GM12892 (cell line): ENCODE measurements around the gene SP1.
A peak's percentile ranks its signal among the peaks of the same experiment; 100 is the strongest.

Source experiments
- POLR2A ChIP-seq: IDR thresholded peaks from 2 replicates; pipeline ENCODE4 v1.6.1; 2011; ENCODE audit warnings: low read depth, low read length, control low read depth
- TAF1 ChIP-seq: IDR thresholded peaks from 2 replicates; pipeline ENCODE4 v1.6.1; 2011; ENCODE audit warnings: low read depth, mild to moderate bottlenecking, control low read depth, low read length, borderline replicate concordance

DNA sequence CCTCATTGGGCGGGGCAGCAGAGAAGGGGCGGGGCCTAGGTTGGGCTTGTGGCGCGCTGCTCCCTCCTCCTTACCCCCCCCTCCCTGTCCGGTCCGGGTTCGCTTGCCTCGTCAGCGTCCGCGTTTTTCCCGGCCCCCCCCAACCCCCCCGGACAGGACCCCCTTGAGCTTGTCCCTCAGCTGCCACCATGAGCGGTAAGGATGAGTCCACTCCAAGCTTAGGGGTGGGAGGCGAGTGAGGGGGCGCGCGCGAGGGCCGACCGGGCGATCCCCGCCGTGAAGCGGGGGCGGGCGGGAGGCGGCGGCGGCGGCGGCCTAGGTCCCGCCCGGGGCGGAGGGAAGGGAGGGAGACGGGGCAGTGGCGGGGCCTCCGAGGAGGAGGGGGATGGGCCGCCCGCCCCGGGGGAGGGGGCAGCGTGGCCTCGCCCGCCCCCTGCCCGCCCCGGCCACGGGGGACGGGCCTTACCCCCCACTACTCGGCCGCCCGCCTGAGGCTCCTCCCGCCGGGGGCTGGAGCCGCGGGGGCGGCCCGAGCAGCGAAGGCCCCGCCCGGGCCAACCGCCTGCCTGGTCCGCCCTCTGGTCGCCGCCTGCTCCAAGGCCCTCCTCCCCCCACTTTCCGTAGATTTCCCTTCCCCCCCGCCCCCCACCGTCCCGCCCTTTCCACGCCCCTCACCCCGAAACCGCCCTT is at the start of gene SP1:
- peak; percentile 35; the same call in 1 of the 2 replicates for TF ChIP-seq TAF1
- TF ChIP-seq POLR2A: peak; percentile 27; the same call in 1 of the 2 replicates
